Stimulated activated naive CD8-positive, alpha-beta T cell treated with anti-CD3 and anti-CD28 coated beads, Interleukin-15, amount 100 ng/mL, for 72 hours (primary cell): ENCODE measurements around the gene CISD1.
A peak's percentile ranks its signal among the peaks of the same experiment; 100 is the strongest.

ENCODE experiments used
- ATAC-seq: fragments of 150-1000 bp; cut with Tn5 transposase; 2 replicates; pipeline ENCODE4 v1.10.0; 2021; ENCODE audit warnings: mild to moderate bottlenecking, moderate library complexity
- DNase-seq, 2 donors: peaks; one replicate each; pipeline ENCODE4 v3.0.0; 2021 to 2022
- H3K27ac Mint-ChIP-seq, 2 donors: one replicate each; pipeline ENCODE4 v1.8.0; 2022; ENCODE audit warnings: mild to moderate bottlenecking in 2 of 2, mixed read lengths in 2 of 2, moderate library complexity in 2 of 2
- H3K27me3 Mint-ChIP-seq: one replicate; pipeline ENCODE4 v1.8.0; 2022; ENCODE audit warnings: mixed read lengths
- H3K4me1 Mint-ChIP-seq: one replicate; pipeline ENCODE4 v1.8.0; 2022; ENCODE audit warnings: mild to moderate bottlenecking, mixed read lengths
- H3K4me3 Mint-ChIP-seq, 2 donors: one replicate each; pipeline ENCODE4 v1.8.0; 2022; ENCODE audit warnings: mild to moderate bottlenecking in 2 of 2, mixed read lengths in 2 of 2, moderate library complexity in 1 of 2
- H3K9me3 Mint-ChIP-seq, 2 donors: one replicate each; pipeline ENCODE4 v1.8.0; 2022; ENCODE audit warnings: mixed read lengths in 2 of 2

Gene CISD1

DNA sequence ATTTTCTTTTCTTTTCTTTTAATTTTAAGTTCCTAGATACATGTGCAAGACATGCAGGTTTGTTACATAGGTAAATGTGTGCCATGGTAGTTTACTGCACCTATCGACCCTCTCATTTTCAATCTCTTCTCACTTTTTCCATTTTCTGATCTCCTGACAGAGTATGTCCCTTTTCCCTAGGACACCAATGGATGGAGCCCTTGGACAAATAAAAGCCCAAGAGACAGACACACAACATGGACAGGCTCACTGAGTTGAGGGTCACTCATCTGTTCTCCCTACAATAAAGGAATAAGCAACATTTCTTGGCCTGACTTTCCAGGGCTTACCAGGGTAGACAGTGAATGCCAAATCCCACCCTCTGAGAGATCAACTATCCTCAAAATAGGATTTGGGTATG is 50.6 kb downstream of the CISD1 start:
- DNase-seq (no peak), ATAC-seq (no peak)
- Mint-ChIP-seq H3K4me1 (peaks cover 12% of the 10 kb centered on the region), H3K9me3 (no peaks in the 10 kb centered on the region), H3K4me3 (no peak overlapping the region), H3K27me3 (peaks cover 6% of the 10 kb centered on the region), H3K27ac (no peak overlapping the region)

DNA sequence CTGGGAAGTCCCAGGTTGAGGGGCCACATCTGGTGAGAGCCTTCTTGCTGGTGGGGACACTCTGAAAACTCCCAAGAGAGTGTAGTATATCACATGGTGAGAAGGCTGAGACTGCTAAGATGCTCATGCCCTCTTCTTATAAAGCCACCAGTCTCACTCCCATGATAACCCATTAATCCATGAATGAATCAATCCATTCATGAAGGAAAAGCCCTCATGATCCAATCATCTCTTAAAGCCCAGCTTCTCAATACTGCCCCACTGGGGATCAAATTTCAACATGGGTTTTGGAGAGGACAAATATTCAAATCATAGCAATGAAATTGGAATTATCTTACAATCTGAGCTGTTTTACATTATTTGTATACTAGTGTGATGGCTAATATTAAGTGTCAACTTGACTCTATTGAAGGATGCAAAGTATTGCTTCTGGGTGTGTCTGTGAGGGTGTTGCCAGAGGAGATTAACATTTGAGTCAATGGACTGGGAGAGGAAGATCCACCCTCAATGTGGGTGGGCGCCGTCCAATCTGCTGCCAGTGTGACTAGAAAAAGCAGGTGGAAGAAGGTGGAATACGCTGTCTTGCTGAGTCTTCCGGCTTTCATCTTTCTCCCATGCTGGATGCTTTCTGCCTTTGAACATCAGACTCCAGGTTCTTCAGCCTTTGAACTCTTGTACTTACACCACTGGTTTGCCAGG is 51.5 kb downstream of the CISD1 start:
- no peaks in the 10 kb centered on the region for H3K9me3 Mint-ChIP-seq
- DNase-seq (no peak), ATAC-seq (no peak)
- no peak overlapping the region for H3K4me3 Mint-ChIP-seq
- H3K4me1 Mint-ChIP-seq, result peaks cover 12% of the 10 kb centered on the region
- H3K27ac Mint-ChIP-seq, result no peak overlapping the region
- H3K27me3 Mint-ChIP-seq, result peaks cover 6% of the 10 kb centered on the region

DNA sequence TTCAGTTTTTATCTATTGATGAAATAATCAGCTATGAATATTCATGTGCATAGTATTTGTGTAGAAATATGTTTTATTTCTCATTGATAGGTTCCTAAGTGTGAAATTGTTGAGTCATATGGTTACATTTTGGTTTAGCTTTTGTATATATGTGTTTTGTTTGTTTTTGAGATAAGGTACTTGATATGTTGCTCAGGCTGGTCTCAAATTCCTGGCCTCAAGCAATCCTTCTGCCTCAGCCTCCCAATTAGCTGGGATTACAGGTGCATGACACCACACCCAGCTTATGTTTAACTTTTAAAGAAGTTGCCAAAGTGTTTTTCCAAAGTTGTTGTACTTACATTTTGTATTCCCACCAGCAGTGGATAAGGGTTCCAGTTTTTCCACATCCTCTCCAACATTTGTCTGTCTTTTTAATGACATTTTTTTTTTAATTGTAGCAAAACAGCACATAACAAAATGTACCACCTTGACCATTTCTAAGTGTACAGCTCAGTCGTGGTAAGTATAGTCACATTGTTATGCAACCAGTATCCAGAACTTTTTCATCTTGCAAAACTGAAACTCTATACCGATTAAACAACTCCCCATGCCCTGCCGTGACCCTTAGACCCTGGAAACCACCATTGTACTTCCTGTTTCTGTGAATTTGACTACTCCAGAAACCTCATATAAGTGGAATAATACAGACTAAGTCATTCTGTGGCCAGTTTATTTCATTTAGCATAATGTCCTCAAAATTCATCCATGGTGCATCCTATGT is 53.3 kb downstream of the CISD1 start:
- Mint-ChIP-seq H3K9me3 (no peaks in the 10 kb centered on the region), H3K4me1 (peaks cover 12% of the 10 kb centered on the region), H3K27ac (no peak overlapping the region), H3K27me3 (peaks cover 6% of the 10 kb centered on the region), H3K4me3 (peak overlapping the region in 1 of 2 donors; percentile 1)
- ATAC-seq (peak; percentile 80), DNase-seq (peak in 1 of 2 donors; percentile 15)

DNA sequence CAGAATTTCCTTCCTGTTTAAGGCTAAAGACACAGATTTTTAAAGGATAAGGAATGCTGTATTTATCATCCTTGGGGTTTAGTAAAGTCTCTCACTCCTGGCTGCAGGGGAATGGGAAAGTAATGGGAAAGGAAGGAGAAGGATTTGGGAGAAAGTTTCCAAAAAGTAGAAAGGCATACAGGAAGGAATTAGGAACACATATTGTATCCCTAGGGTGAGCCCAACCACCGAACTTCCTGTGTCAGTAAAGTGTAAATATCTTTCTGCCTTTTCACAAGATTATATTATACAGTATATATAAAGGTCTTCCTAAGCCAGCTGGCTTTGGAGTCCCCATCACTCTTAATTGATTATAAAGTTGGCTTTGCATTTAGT is 53.9 kb downstream of the CISD1 start:
- H3K27ac Mint-ChIP-seq, result no peak overlapping the region
- peaks cover 6% of the 10 kb centered on the region for H3K27me3 Mint-ChIP-seq
- peak overlapping the region in 1 of 2 donors; percentile 1 for H3K4me3 Mint-ChIP-seq
- peaks cover 12% of the 10 kb centered on the region for H3K4me1 Mint-ChIP-seq
- no peaks in the 10 kb centered on the region for H3K9me3 Mint-ChIP-seq
- DNase-seq (no peak), ATAC-seq (no peak)

DNA sequence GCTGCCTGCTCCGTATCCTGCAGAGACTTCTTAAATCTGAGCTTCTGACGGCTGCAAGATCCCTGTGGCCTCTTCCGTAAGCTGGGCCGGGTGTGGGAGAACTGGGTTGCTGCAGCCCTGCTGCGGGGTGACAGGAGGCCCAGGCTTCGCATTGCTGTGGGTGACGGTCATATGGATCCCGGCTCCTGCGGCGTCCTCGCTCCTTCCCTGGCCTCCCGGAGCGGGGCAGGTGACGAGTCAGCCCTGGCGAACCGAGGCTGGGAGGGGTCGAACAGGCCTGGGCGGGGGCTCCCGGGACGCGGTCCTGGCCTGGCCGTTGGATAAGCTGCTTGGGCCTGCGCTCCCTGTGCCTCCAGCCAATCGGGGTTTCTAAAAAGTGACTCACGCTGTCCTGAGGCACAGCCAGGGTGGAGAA is 58.0 kb downstream of the CISD1 start:
- ATAC-seq (no peak), DNase-seq (no peak)
- Mint-ChIP-seq H3K4me3 (no peak overlapping the region), H3K4me1 (peaks cover 11% of the 10 kb centered on the region), H3K27ac (no peak overlapping the region), H3K27me3 (peaks cover 6% of the 10 kb centered on the region), H3K9me3 (no peaks in the 10 kb centered on the region)

DNA sequence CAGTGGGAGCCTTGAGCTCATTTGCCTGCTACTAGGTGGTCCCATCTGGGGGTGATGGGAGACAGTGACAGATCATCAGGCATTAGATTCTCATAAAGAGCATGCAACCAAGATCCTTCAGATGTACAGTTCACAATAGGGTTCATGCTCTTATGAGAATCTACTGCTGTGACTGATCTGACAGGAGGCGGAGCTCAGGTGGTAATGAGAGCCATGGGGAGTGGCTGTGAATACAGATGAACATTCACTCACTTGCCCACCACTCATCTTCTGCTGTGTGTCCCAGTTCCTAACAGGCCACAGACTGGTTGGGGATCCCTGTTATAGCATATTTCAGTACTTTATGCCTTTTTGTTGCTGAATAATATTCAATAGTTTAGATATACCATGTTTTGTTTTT is 59.3 kb downstream of the CISD1 start:
- ATAC-seq (no peak), DNase-seq (no peak)
- Mint-ChIP-seq H3K27me3 (peaks cover 6% of the 10 kb centered on the region), H3K4me3 (no peak overlapping the region), H3K9me3 (no peaks in the 10 kb centered on the region), H3K27ac (no peak overlapping the region), H3K4me1 (no peaks in the 10 kb centered on the region)

DNA sequence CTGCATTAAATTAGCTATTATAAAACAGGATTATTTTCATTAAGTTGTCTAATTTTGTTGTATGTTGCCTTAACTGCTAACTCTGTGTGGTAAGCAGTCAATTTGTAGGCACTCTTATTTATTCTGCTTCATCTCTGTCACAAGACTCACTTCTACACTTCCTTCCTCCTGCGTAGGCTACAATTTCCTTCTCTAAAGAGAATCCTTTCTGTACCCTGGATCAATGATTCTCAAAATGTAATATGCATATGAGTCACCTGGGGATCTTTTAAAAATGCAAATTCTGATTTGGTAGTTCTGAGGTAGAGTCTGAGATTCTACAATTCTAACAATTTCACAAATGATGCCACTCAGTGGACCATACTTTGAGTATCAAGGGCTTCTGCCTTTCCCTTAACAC is 61.5 kb downstream of the CISD1 start:
- Mint-ChIP-seq H3K4me1 (peaks cover 9% of the 10 kb centered on the region), H3K27me3 (peaks cover 6% of the 10 kb centered on the region), H3K9me3 (no peaks in the 10 kb centered on the region), H3K27ac (no peak overlapping the region), H3K4me3 (no peak overlapping the region)
- DNase-seq (no peak), ATAC-seq (no peak)

DNA sequence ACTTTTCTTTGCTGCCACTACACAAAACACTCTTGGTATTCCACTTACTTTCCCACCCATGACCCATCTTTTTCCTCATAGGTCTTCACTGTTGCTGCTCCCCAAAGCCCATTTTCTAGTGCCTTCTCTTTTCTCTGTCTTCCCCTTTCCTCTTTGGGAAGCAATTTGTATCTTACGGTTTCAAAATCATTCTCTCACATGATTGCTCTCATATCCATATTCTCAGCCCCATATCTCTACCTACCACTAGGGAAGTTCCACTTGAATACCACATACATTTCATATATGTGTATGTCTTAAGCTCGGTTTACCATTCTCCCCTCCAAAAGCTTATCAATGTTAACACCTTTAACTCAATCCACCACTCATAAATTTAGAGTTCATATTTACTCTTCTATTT is 62.7 kb downstream of the CISD1 start:
- no peak overlapping the region for H3K4me3 Mint-ChIP-seq
- no peak overlapping the region for H3K27ac Mint-ChIP-seq
- peaks cover 21% of the 10 kb centered on the region for H3K4me1 Mint-ChIP-seq
- no peaks in the 10 kb centered on the region for H3K9me3 Mint-ChIP-seq
- peaks cover 6% of the 10 kb centered on the region for H3K27me3 Mint-ChIP-seq
- ATAC-seq, result no peak
- no peak for DNase-seq

DNA sequence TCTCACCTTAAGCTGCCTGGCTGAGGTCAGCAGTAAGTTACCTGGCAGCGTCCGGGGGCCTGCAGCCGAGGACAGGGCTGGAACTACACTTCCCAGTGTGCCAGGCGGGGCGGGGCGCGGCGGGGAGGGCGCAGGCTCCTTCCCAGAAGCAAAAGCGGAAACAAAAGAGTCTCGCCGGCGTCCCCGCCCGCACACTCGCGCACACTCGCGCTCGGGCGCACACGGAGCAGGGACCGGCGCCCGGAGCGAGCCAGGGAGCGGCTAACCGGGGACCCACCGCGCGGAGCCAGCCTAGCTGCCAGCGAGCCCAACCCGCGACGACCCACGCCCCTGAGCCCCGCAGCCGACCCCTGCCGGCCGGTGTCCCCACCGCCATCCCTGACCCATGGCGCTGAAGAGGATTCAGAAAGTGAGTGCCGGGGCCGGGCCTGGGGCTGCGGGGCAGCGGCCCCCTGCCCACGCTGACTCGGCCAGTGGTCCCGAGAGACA is 65.9 kb downstream of the CISD1 start, which contains the start of gene UBE2D1:
UBE2D1 (plus strand) TSS at position 190 of the 489 bp plus-strand sequence; CDS start at position 386, 196 bp downstream.
- H3K4me3 Mint-ChIP-seq, result peak within 1 kb of the TSS; percentile 92 to 97
- peak; percentile 95 for ATAC-seq
- DNase-seq, result peak; percentile 75 to 79

DNA sequence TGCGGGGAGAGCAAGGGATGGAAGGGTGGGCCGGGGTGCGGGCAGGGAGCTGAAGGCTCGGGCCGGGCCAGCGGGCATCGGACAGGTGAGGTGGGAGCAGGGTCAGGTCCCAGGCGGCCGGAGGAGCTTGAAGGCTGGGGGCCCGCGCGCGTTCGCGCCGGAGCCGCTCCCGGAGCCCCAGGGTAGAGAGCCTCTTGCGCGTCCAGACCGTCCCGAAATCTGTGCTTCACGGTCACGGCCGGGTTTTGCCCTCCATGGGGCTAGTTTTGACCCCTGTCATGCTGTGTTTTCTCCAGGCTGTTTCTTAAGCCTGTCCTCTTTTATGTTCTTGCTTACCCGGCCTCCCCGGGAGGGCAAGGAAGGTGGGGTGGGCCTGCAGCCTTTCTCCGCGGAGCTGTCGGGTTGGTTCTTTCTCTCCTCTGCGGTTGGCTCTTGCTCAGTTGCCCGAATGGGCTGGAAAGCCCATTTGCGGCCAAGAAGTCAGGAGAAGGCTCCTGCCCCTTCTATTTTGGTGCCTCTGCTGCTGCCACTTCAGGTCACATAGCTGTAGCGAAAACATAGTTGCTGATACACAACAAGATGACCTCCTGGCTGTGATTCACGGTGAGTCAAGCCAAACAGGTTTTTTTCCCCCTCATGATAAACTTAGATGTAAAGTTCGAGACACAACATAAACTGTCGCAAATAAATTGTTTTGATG is 66.5 kb downstream of the CISD1 start:
- Mint-ChIP-seq H3K4me1 (peaks cover 40% of the 10 kb centered on the region), H3K27me3 (no peaks in the 10 kb centered on the region), H3K27ac (peak overlapping the region; percentile 42 to 85), H3K9me3 (no peaks in the 10 kb centered on the region), H3K4me3 (peak overlapping the region; percentile 92 to 97)
- ATAC-seq (peak; percentile 61), DNase-seq (peak; percentile 15 to 20)

More for the DNA sequence above, 65.9 kb downstream of the CISD1 start, which contains the start of gene UBE2D1:
- Mint-ChIP-seq H3K27ac (peak within 1 kb of the TSS; percentile 42 to 85), H3K9me3 (no peaks in the 10 kb centered on the region), H3K27me3 (no peaks in the 10 kb centered on the region), H3K4me1 (peaks cover 40% of the 10 kb centered on the region)

DNA sequence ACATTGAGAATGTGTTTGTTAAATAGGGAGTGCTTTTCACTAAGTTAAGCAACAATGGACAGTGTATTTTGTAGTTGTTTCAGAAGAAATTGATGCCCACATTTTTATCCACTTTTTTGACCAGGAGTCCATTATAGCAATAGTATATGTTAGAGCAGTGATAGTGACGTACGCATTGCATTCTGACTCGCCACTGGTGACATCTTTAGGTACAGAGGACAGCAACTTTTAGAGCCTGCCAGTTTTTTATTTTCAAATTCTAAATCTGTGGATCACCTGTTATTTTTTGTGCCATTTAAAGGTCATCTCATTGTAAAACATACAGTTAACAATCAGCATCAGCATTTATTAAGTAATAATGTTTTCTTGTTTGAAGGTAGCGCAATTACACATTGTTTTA is 67.3 kb downstream of the CISD1 start:
- H3K4me1 Mint-ChIP-seq, result peaks cover 48% of the 10 kb centered on the region
- peak overlapping the region; percentile 92 to 97 for H3K4me3 Mint-ChIP-seq
- ATAC-seq (no peak), DNase-seq (no peak)
- no peaks in the 10 kb centered on the region for H3K27me3 Mint-ChIP-seq
- H3K27ac Mint-ChIP-seq, result no peak overlapping the region
- no peaks in the 10 kb centered on the region for H3K9me3 Mint-ChIP-seq
